Kidney epithelial cell (primary cell): ENCODE data around the gene BAX. TPM values are rescaled to one million over a fixed set of nuclear protein-coding genes. Genes with fewer than 3 reads are reported as not detected.
"Not testable (repeated sequence)": the region's sequence is repeated elsewhere in the genome, so short reads cannot be mapped to it uniquely, and the experiment has no call there.

Experiments used
- DNase-seq: peaks from one replicate; pipeline ENCODE4 v3.0.0-alpha.2; 2010; ENCODE audit warnings: low read depth
- H3K27me3 ChIP-seq: 2 replicates; pipeline ENCODE4 v1.6.0; 2011; ENCODE audit warnings: low read length; ENCODE audit not compliant: control insufficient read depth, insufficient read depth
- H3K36me3 ChIP-seq: 2 replicates; pipeline ENCODE4 v1.5.1; 2011; ENCODE audit warnings: low read length; ENCODE audit not compliant: control insufficient read depth, insufficient read depth
- H3K4me3 ChIP-seq: 2 replicates; pipeline ENCODE4 v1.5.1; 2011; ENCODE audit warnings: low read depth, mild to moderate bottlenecking, control low read depth, low read length
- CTCF ChIP-seq: IDR thresholded peaks from 2 replicates; pipeline ENCODE4 v1.5.1; 2011; ENCODE audit warnings: mild to moderate bottlenecking, moderate library complexity, low read length, control low read depth, inconsistent platforms; ENCODE audit not compliant: insufficient read depth, poor library complexity, severe bottlenecking
- total RNA-seq: library from RNA; depleted of rRNA; stranded (reverse); fragments of >200 nt; gene quantifications from 2 replicates; pipeline ENCODE4 v1.2.3, GENCODE V29; 2015

BAX gene
- total RNA-seq, 1 donor from 2014 or later = 128 TPM

- H3K4me3 ChIP-seq = no peak overlapping the region
- H3K36me3 ChIP-seq = no peaks in the 10 kb centered on the region
- DNase-seq = no peak
- H3K27me3 ChIP-seq = no peaks in the 10 kb centered on the region
- TF ChIP-seq CTCF = no peak
Measured at GRCh38 chr19:48920949-48921348, 33.7 kb upstream of the BAX start.

GRCh38 chr19:48921721-48922500 lies 32.8 kb upstream of the BAX start:
- Histone ChIP-seq H3K4me3 (no peak overlapping the region), H3K27me3 (no peaks in the 10 kb centered on the region), H3K36me3 (no peaks in the 10 kb centered on the region)
- no peak for TF ChIP-seq CTCF
- no peak for DNase-seq

- H3K36me3 ChIP-seq = no peaks in the 10 kb centered on the region
- DNase-seq = no peak
- TF ChIP-seq CTCF = no peak
- H3K27me3 ChIP-seq = no peaks in the 10 kb centered on the region
- no peak overlapping the region for H3K4me3 ChIP-seq
Measured at GRCh38 chr19:48922548-48923490, 31.9 kb upstream of the BAX start.

- TF ChIP-seq CTCF = no peak
- DNase-seq = peak; percentile 71
Measured at GRCh38 chr19:48925240-48925843, 29.3 kb upstream of the BAX start.

GRCh38 chr19:48925890-48926289 lies 28.8 kb upstream of the BAX start:
- not testable (repeated sequence) for H3K4me3 ChIP-seq, H3K36me3 ChIP-seq, H3K27me3 ChIP-seq, DNase-seq

More at GRCh38 chr19:48925240-48925843, 29.3 kb upstream of the BAX start:
- Histone ChIP-seq H3K4me3 (no peak overlapping the region), H3K27me3 (no peaks in the 10 kb centered on the region), H3K36me3 (no peaks in the 10 kb centered on the region)

- no peaks in the 10 kb centered on the region for H3K36me3 ChIP-seq
- DNase-seq = peak; percentile 72
- H3K27me3 ChIP-seq = no peaks in the 10 kb centered on the region
- H3K4me3 ChIP-seq = no peak overlapping the region
- TF ChIP-seq CTCF = no peak
Measured at GRCh38 chr19:48926909-48927308, 27.8 kb upstream of the BAX start.

- H3K36me3 ChIP-seq, DNase-seq, H3K4me3 ChIP-seq, H3K27me3 ChIP-seq: not testable (repeated sequence)
Measured at GRCh38 chr19:48927692-48928091, 27.0 kb upstream of the BAX start.
